ENCODE results near the gene EYA3. TPM values are rescaled to one million over a fixed set of nuclear protein-coding genes. Genes with fewer than 3 reads are reported as not detected.

The EYA3 gene
- total RNA-seq, 1 experiment from 2014 or later = 8.6 TPM

DNA sequence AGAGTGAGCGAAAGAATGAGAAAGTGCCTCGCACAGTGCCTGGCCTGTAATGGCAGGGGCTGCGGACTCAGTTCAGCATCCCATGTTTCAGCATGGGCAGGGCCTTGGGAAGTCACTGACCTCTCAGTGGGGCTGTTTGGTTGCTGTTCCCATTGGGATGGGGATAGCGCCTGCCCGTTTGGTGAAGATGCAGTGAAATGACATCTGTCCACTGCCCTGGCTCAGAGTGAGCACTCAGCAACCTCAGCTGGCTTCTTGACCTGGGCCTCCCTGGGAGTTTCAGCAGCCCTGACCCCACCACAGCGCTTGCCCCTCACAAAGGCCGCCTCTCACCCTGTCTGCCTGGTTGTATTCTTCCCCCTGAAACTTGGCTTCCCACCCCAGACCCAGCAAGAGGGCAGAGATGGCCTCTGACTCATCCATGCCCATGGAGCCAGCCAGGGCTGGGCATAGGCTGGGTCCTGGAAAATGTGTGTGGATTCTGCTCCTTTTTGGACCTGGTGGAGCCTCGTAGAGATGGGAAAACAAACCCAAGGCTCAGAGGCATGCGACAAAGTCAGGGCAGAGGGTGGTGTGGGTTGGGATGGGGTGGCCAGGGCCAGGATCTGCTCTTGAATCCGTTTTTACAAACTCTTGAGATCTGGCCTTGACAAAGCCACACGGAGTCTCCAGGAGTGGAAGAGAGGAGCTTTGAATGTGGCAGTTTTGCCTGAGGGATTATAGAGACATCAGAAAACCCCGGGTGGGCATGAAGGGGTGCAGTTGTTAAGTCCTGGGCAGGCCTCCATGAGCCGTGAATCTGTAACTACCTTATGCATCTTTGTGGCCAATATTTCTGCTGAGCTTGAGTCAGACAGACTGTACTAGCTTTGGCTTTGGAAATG lies 127.4 kb downstream of the EYA3 start:
- no peak for DNase-seq (ENCODE audit: low read depth)
- in situ Hi-C loops (cut with HindIII; ENCODE audit: low pct_unique_long_range_greater_than_20kb, low sequenced_read_pairs) = no loop called here

- DNase-seq (ENCODE audit: low read depth) = peak; percentile 91
- in situ Hi-C loops (cut with HindIII; ENCODE audit: low pct_unique_long_range_greater_than_20kb, low sequenced_read_pairs) = no loop called here
These were observed 128.4 kb downstream of the EYA3 start, which contains the start of gene XKR8 for GRCh38 chr1:27959792-27960603. TSS of gene XKR8 (plus strand) at chr1:27959973. CDS start at chr1:27960070, 97 bp downstream.

GRCh38 chr1:27958513-27958912 lies 129.9 kb downstream of the EYA3 start:
- DNase-seq (ENCODE audit: low read depth) = no peak
- in situ Hi-C loops (cut with HindIII; ENCODE audit: low pct_unique_long_range_greater_than_20kb, low sequenced_read_pairs) = no loop called here

GRCh38 chr1:27957655-27958054 lies 130.8 kb downstream of the EYA3 start:
- in situ Hi-C loops (cut with HindIII; ENCODE audit: low pct_unique_long_range_greater_than_20kb, low sequenced_read_pairs) = no loop called here
- DNase-seq (ENCODE audit: low read depth) = no peak

DNA sequence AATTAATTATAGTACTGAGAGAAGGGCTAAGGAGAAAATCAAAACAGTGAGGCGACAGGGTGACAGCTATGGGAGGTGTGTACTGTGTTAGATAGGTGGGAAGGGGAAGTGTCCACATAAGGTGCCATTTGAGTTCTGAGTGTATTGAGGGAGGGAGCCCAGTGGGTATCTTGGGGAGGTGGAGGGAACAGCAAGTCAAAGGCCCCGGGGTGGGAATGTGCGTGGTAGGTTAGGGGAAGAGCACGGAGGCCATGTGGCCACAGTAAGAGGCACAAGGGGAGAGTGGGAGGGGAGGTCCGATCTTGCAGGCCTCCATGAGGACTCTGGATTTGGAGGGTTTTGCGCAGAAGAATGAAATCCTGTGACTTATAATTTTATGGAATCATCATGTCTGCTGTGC lies 131.6 kb downstream of the EYA3 start:
- in situ Hi-C loops (cut with HindIII; ENCODE audit: low pct_unique_long_range_greater_than_20kb, low sequenced_read_pairs) = no loop called here
- DNase-seq (ENCODE audit: low read depth) = no peak

DNA sequence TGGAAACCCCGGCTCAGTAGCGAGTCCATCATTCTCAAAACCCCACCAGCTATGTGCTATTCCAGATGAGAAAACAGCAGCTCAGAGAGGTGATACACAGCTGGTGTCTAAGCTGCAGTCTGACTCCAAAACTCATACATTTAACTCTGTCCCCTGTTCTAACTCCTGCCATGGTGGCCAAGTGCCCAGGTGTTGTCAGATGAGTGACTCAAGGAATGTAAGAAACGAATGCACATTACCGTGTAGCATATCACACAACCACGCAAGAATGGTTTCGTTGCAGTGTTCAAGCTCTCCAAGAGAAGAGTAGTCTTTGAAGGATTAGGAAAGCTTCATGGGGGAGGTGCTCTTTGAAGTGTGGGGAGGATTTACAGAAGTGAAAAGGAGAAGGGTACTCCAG lies 133.3 kb downstream of the EYA3 start:
- DNase-seq (ENCODE audit: low read depth) = no peak
- in situ Hi-C loops (cut with HindIII; ENCODE audit: low pct_unique_long_range_greater_than_20kb, low sequenced_read_pairs) = no loop called here

DNA sequence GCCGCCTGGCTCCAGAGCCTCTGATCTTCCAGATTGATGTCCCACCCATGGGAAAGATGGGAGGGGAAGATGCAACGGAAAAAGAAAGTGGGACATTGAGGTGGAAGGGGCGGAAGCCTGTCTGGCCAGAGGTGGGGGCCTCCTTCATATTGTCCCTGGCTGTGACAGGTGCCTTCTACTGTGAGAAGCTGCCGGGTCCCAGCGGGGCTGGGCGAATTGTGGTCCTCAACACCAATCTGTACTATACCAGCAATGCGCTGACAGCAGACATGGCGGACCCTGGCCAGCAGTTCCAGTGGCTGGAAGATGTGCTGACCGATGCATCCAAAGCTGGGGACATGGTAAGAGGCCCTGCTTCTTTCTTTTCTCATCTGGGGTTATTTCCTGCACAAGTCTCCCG lies 134.2 kb downstream of the EYA3 start:
- in situ Hi-C loops (cut with HindIII; ENCODE audit: low pct_unique_long_range_greater_than_20kb, low sequenced_read_pairs) = no loop called here
- DNase-seq (ENCODE audit: low read depth) = no peak

- in situ Hi-C loops (cut with HindIII; ENCODE audit: low pct_unique_long_range_greater_than_20kb, low sequenced_read_pairs) = no loop called here
- DNase-seq (ENCODE audit: low read depth) = no peak
These were observed 136.3 kb downstream of the EYA3 start for GRCh38 chr1:27952147-27952546.

DNA sequence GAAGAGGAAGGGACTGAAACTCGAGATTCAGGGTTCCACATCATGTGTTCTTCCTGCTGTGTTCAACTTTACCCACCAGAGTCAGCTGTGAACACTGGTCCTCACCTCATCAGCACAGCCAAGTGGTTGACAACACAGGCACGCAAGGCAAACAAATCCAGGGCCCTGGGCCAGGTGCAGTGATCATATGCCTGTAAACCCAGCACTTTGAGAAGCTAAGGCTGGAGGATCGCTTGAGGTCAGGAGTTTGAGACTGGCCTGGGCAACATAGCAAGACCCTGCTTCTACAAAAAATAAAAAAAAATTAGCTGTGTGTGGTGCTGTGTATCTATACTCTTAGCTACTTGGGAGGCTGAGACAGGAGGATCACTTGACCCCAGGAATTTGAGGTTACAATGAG lies 137.0 kb downstream of the EYA3 start:
- DNase-seq (ENCODE audit: low read depth) = no peak
- in situ Hi-C loops (cut with HindIII; ENCODE audit: low pct_unique_long_range_greater_than_20kb, low sequenced_read_pairs) = no loop called here

- in situ Hi-C loops (cut with HindIII; ENCODE audit: low pct_unique_long_range_greater_than_20kb, low sequenced_read_pairs) = no loop called here
- no peak for DNase-seq (ENCODE audit: low read depth)
These were observed 139.4 kb downstream of the EYA3 start for GRCh38 chr1:27949027-27949426.

DNA sequence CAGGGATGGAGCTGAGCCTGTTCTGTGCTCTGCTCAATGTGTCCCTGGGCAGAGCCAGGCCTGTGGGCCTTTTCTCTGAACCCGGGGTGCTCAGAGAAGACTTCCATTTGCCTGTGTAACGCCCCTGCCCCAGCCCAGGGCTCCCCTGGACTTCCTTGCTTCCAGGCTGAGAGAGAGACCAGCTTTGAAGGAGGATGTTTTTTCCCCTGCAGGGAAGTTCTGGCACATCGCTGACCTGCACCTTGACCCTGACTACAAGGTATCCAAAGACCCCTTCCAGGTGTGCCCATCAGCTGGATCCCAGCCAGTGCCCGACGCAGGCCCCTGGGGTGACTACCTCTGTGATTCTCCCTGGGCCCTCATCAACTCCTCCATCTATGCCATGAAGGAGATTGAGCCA lies 143.4 kb downstream of the EYA3 start:
- DNase-seq (ENCODE audit: low read depth) = no peak
- in situ Hi-C loops (cut with HindIII; ENCODE audit: low pct_unique_long_range_greater_than_20kb, low sequenced_read_pairs) = no loop called here

DNA sequence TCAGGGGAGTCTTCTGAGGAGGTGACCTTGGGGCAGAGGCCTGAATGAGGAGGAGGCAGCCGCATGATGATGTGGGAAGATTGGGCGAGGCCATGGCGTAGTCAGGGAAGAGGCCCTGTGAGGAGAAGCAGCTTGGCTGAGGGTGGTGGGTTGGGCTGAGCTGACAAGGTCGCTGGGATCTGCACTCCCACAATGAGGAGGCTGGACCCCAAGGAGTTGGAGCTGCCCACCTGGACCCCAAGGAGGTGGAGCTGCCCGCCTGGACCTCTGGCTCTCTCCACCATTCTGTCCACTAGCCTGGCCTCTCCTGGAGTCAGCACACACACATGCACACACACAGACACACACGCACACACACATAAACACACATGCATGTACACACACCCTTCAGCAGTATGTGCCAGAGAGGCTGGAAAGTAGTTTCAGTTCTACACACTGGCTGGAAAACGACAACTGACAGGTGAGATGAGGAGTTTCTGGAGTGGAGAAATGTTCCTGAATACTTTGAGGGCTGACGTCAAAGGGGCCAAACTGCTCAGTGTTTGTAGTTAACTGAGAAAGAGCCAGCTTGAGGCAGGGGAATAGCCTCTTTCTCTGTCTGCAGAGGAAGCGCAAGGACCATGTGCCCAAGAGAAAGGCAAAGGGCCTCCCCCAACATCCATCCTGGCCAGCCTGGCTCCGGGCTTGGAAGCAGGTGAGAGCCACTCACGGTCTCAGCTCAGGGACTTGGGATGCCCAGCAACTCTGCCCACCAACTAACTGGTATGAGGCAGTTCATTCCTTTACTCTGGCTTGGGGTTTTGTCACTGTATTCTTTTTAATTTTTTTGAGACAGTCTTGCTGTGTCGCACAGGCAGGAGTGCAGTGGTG lies 146.5 kb downstream of the EYA3 start:
- in situ Hi-C loops (cut with HindIII; ENCODE audit: low pct_unique_long_range_greater_than_20kb, low sequenced_read_pairs) = no loop called here
- DNase-seq (ENCODE audit: low read depth) = no peak

DNA sequence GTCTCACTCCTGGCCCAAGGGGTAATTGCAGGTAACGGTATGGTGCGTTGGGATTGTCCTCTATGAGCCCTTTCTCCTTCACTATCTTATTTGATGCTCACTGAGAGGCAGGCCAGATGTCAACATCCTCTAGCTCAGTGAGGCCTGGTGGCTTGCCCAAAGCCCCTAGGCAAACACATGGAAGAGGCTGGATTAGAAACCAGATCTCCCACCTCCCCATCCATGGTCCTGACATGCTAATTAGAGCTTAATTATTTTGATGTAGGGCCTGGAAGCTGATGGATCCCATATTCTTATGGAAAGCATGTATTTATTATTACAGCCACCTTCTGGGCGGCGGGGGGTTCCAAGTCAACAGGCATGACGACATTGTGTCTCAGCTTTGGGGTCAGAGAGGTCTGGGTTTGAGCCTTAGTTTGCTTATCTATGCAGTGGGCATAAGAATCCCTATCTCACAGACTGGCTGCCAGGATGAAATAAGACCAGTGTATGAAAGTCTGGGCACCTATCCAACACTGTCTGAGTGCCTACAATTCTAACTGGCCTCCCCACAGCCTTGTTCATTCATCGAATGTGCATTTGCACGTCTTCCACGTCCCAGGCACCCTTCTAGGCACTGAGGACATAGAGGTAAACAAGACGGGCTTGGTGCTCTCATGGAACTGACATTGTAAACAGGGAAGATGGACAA lies 147.4 kb downstream of the EYA3 start:
- DNase-seq (ENCODE audit: low read depth) = no peak
- in situ Hi-C loops (cut with HindIII; ENCODE audit: low pct_unique_long_range_greater_than_20kb, low sequenced_read_pairs) = no loop called here

- no peak for DNase-seq (ENCODE audit: low read depth)
- in situ Hi-C loops (cut with HindIII; ENCODE audit: low pct_unique_long_range_greater_than_20kb, low sequenced_read_pairs) = no loop called here
These were observed 148.1 kb downstream of the EYA3 start for GRCh38 chr1:27940297-27940696.

DNA sequence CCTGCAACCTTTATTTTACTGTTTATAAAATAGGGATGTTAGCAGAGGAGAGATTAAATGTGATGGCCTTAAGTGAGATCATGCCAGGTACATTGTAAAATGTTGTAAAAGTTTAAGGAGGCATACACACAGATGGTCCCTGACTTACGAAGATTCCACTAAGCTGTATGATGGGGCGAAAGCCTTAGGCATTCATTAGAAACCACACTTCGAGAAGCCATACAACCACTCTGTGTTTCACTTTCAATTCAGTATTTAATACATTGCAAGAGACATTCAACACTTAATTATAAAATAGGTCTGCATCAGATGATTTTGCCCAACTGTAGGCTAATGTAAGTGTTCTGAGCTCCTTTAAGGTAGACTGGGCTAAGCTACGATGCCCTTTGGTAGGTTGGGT lies 149.9 kb downstream of the EYA3 start:
- in situ Hi-C loops (cut with HindIII; ENCODE audit: low pct_unique_long_range_greater_than_20kb, low sequenced_read_pairs) = no loop called here
- DNase-seq (ENCODE audit: low read depth) = no peak

GRCh38 chr1:27937524-27937836 lies 150.9 kb downstream of the EYA3 start:
- no peak for DNase-seq (ENCODE audit: low read depth)
- in situ Hi-C loops (cut with HindIII; ENCODE audit: low pct_unique_long_range_greater_than_20kb, low sequenced_read_pairs) = no loop called here

GRCh38 chr1:27936370-27936769 lies 152.0 kb downstream of the EYA3 start:
- no peak for DNase-seq (ENCODE audit: low read depth)
- in situ Hi-C loops (cut with HindIII; ENCODE audit: low pct_unique_long_range_greater_than_20kb, low sequenced_read_pairs) = no loop called here

DNA sequence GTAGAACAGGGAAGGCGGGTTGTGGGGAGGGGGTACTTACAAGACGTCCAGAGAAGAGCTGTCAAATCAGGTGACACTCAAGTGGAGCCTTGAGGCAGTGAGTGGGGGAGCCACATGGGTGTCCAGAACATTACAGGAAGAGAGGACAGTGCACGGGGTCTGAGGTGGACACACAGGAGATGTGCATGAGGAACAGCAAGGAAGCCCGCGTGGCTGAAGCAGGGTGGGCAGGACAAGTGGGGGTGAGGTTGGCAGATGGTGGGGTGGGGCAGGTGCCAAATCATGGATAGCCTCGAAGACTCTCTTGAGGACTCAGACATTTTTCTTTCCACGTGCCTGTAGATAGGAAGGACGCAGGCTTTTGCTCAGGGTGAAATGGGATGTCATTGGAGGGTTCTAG lies 152.7 kb downstream of the EYA3 start:
- no peak for DNase-seq (ENCODE audit: low read depth)
- in situ Hi-C loops (cut with HindIII; ENCODE audit: low pct_unique_long_range_greater_than_20kb, low sequenced_read_pairs) = no loop called here
